ENCODE data around the gene MERTK. TPM values are rescaled to one million over a fixed set of nuclear protein-coding genes. Genes with fewer than 3 reads are reported as not detected.

MERTK gene
- total RNA-seq, 1 experiment from 2014 or later: 39.2 TPM

DNA sequence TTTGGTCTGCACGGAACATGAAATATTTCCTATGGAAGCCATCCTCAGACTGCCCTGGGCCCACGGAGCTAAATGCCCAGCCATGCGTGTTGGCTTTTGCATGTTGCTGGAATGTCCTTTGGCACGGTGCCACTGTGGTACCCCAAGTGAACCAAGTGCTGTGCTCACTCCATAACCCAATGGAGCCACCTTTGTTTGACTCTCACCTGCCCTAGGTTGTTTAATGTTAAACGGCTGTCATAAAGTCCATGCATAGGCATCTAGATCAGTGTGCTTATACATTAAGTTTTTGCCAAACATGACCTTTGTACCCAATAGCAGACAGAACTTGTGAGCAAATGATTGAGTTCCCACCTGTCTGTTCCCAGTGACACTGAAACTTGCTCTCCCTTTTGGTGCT is 96.7 kb downstream of the MERTK start:
- Histone ChIP-seq H3K4me1 (peaks cover 20% of the 10 kb centered on the region), H3K36me3 (ENCODE audit: control insufficient read depth, insufficient read depth, low read length) (peaks cover 4% of the 10 kb centered on the region; the same call in 1 of the 2 replicates), H3K27me3 (replicated peaks; ENCODE audit: control insufficient read depth, insufficient read depth, low read length) (no peaks in the 10 kb centered on the region), H3K4me3 (ENCODE audit: low read depth, low read length) (no peak overlapping the region), H3K9me3 (no peaks in the 10 kb centered on the region)
- Mint-ChIP-seq H3K36me3 (ENCODE audit: insufficient read depth, unreplicated experiment) (peaks cover 83% of the 10 kb centered on the region), H3K27ac (ENCODE audit: unreplicated experiment) (peak overlapping the region; percentile 71), H3K4me1 (ENCODE audit: low read depth, unreplicated experiment) (peaks cover 9% of the 10 kb centered on the region), H3K4me3 (ENCODE audit: unreplicated experiment) (no peak overlapping the region), H3K27me3 (ENCODE audit: insufficient read depth, unreplicated experiment) (no peaks in the 10 kb centered on the region), H3K9me3 (ENCODE audit: unreplicated experiment) (no peaks in the 10 kb centered on the region)
- CTCF ChIA-PET: no interaction called here
- BruUV-seq (replicated peaks): no TSS peak
- intact Hi-C loops (cut with micrococcal nuclease; ENCODE audit: unreplicated experiment): no loop called here
- POLR2A ChIA-PET: no interaction called here
- TF ChIP-seq, protein P1, sequence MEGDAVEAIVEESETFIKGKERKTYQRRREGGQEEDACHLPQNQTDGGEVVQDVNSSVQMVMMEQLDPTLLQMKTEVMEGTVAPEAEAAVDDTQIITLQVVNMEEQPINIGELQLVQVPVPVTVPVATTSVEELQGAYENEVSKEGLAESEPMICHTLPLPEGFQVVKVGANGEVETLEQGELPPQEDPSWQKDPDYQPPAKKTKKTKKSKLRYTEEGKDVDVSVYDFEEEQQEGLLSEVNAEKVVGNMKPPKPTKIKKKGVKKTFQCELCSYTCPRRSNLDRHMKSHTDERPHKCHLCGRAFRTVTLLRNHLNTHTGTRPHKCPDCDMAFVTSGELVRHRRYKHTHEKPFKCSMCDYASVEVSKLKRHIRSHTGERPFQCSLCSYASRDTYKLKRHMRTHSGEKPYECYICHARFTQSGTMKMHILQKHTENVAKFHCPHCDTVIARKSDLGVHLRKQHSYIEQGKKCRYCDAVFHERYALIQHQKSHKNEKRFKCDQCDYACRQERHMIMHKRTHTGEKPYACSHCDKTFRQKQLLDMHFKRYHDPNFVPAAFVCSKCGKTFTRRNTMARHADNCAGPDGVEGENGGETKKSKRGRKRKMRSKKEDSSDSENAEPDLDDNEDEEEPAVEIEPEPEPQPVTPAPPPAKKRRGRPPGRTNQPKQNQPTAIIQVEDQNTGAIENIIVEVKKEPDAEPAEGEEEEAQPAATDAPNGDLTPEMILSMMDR (IDR thresholded peaks at IDR 0.05; ENCODE audit: insufficient read depth in 1 of 2, low read depth in 1 of 2, low read length in 1 of 2, severe bottlenecking in 1 of 2, unreplicated experiment in 1 of 2): no peak
- DNase-seq: peak; percentile 43 to 57

DNA sequence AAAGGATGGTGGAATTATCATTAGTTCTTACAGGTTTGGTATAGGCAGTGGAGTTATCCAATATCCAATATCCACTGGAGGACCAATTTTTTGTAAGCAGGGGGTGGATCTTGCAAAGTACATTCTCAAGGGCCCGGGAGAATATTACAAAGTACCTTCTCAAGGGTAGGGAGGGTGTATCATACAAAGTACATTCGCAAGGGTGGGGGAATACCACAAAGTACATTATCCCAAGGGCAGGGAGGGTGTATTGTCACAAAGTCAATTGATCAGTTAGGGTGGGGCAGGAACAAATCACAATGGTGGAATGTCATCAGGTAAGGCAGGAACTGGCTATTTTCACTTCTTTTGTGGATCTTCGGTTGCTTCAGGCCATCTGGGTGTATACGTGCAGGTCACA is 101.4 kb downstream of the MERTK start:
- intact Hi-C loops (cut with micrococcal nuclease; ENCODE audit: unreplicated experiment): no loop called here
- CTCF ChIA-PET: no interaction called here

GRCh38 chr2:112000399-112001135 is 102.2 kb downstream of the MERTK start:
- Mint-ChIP-seq H3K4me1 (ENCODE audit: low read depth, unreplicated experiment) (no peaks in the 10 kb centered on the region), H3K36me3 (ENCODE audit: insufficient read depth, unreplicated experiment) (peaks cover 74% of the 10 kb centered on the region), H3K9me3 (ENCODE audit: unreplicated experiment) (no peaks in the 10 kb centered on the region), H3K27ac (ENCODE audit: unreplicated experiment) (no peak overlapping the region), H3K4me3 (ENCODE audit: unreplicated experiment) (no peak overlapping the region), H3K27me3 (ENCODE audit: insufficient read depth, unreplicated experiment) (no peaks in the 10 kb centered on the region)
- CTCF ChIA-PET: no interaction called here
- H3K27me3 ChIP-seq (replicated peaks; ENCODE audit: control insufficient read depth, insufficient read depth, low read length): no peaks in the 10 kb centered on the region
- H3K4me3 ChIP-seq (ENCODE audit: low read depth, low read length): no peak overlapping the region
- POLR2A ChIA-PET: no interaction called here
- no peaks in the 10 kb centered on the region for H3K9me3 ChIP-seq
- TF ChIP-seq, protein P1 (IDR thresholded peaks at IDR 0.05; ENCODE audit: insufficient read depth in 1 of 2, low read depth in 1 of 2, low read length in 1 of 2, severe bottlenecking in 1 of 2, unreplicated experiment in 1 of 2): no peak
- H3K36me3 ChIP-seq (ENCODE audit: control insufficient read depth, insufficient read depth, low read length): peaks cover 2% of the 10 kb centered on the region; the same call in 1 of the 2 replicates
- BruUV-seq (replicated peaks): no TSS peak
- H3K4me1 ChIP-seq: peaks cover 3% of the 10 kb centered on the region
- intact Hi-C loops (cut with micrococcal nuclease; ENCODE audit: unreplicated experiment): no loop called here
- no peak for DNase-seq

More for the DNA sequence above, 101.4 kb downstream of the MERTK start:
- TF ChIP-seq, protein P1 (IDR thresholded peaks at IDR 0.05; ENCODE audit: insufficient read depth in 1 of 2, low read depth in 1 of 2, low read length in 1 of 2, severe bottlenecking in 1 of 2, unreplicated experiment in 1 of 2): no peak
- no TSS peak for BruUV-seq (replicated peaks)
- POLR2A ChIA-PET: no interaction called here
- DNase-seq: no peak
- peaks cover 80% of the 10 kb centered on the region for H3K36me3 Mint-ChIP-seq (ENCODE audit: insufficient read depth, unreplicated experiment)
- Histone ChIP-seq H3K4me1 (peaks cover 11% of the 10 kb centered on the region), H3K9me3 (no peaks in the 10 kb centered on the region), H3K27me3 (replicated peaks; ENCODE audit: control insufficient read depth, insufficient read depth, low read length) (no peaks in the 10 kb centered on the region), H3K36me3 (ENCODE audit: control insufficient read depth, insufficient read depth, low read length) (peaks cover 2% of the 10 kb centered on the region; the same call in 1 of the 2 replicates), H3K4me3 (ENCODE audit: low read depth, low read length) (no peak overlapping the region)
- H3K4me3 Mint-ChIP-seq (ENCODE audit: unreplicated experiment): no peak overlapping the region
- no peaks in the 10 kb centered on the region for H3K27me3 Mint-ChIP-seq (ENCODE audit: insufficient read depth, unreplicated experiment)
- H3K4me1 Mint-ChIP-seq (ENCODE audit: low read depth, unreplicated experiment): no peaks in the 10 kb centered on the region
- no peak overlapping the region for H3K27ac Mint-ChIP-seq (ENCODE audit: unreplicated experiment)
- no peaks in the 10 kb centered on the region for H3K9me3 Mint-ChIP-seq (ENCODE audit: unreplicated experiment)

Data from Caco-2 (cell line).